Measurements from ENCODE around the gene MAFB.
A peak's percentile ranks its signal among the peaks of the same experiment; 100 is the strongest.

Gene MAFB

GRCh38 chr20:40664891-40665290 lies 24.1 kb downstream of the MAFB start:
- ChIA-PET POLR2A (interaction anchor here (1.4 kb wide), 1 partner anchor 25 kb away, joined by 7 read pairs; the partner anchor contains the start of gene MAFB), CTCF (interaction anchor here (0.7 to 0.9 kb wide), 2 partner anchors 13 to 29 kb away, joined by 6 to 9 read pairs; no protein-coding TSS in a partner anchor)
- Histone ChIP-seq H3K9me3 (ENCODE audit: control insufficient read depth, insufficient read depth, low read depth, low read length) (no peaks in the 10 kb centered on the region), H3K27ac (ENCODE audit: extremely low read depth, low read depth, low read length) (no peak overlapping the region), H3K36me3 (ENCODE audit: control insufficient read depth in 2 of 2, insufficient read depth in 1 of 2, low read length in 2 of 2) (no peaks in the 10 kb centered on the region), H3K4me3 (ENCODE audit: low read depth, low read length) (no peak overlapping the region), H3K4me1 (ENCODE audit: control insufficient read depth, insufficient read depth, low read length) (no peaks in the 10 kb centered on the region)
- TF ChIP-seq ZNF561 (tag by site-specific recombination; IDR thresholded peaks at IDR 0.05; ENCODE audit: borderline replicate concordance) = no peak
- TF ChIP-seq ZNF623 (tag by site-specific recombination; IDR thresholded peaks at IDR 0.05) = no peak
- no peak for TF ChIP-seq ZNF843 (tag by site-specific recombination; IDR thresholded peaks at IDR 0.05)
- no peak for TF ChIP-seq ZSCAN5A (tag by site-specific recombination; IDR thresholded peaks at IDR 0.05)
- no peak for TF ChIP-seq ZNF473 (tag by site-specific recombination; IDR thresholded peaks at IDR 0.05)
- no peak for TF ChIP-seq HIC1 (tag by site-specific recombination; IDR thresholded peaks at IDR 0.05)
- TF ChIP-seq ZNF423 (tag by site-specific recombination; IDR thresholded peaks at IDR 0.05) = no peak
- no peak for TF ChIP-seq ZNF433 (tag by site-specific recombination; IDR thresholded peaks at IDR 0.05; ENCODE audit: low read depth)
- TF ChIP-seq ZNF792 (tag by site-specific recombination; IDR thresholded peaks at IDR 0.05) = no peak
- TF ChIP-seq PRDM2 (tag by site-specific recombination; IDR thresholded peaks at IDR 0.05; ENCODE audit: borderline replicate concordance) = no peak
- no peak for TF ChIP-seq ZNF132 (tag by site-specific recombination; IDR thresholded peaks at IDR 0.05; ENCODE audit: borderline replicate concordance)
- TF ChIP-seq ZNF626 (tag by site-specific recombination; IDR thresholded peaks at IDR 0.05) = no peak
- no peak for TF ChIP-seq TRIM28 (IDR thresholded peaks at IDR 0.05; ENCODE audit: borderline replicate concordance, low read length)
- TF ChIP-seq MEIS1 (CRISPR knock-in tag; IDR thresholded peaks at IDR 0.05; ENCODE audit: borderline replicate concordance) = no peak

- no peak overlapping the region for H3K27ac ChIP-seq (ENCODE audit: extremely low read depth, low read depth, low read length)
- H3K36me3 ChIP-seq (ENCODE audit: control insufficient read depth in 2 of 2, insufficient read depth in 1 of 2, low read length in 2 of 2) = no peaks in the 10 kb centered on the region
- ChIA-PET CTCF (interaction anchor here (0.7 to 0.9 kb wide), 2 partner anchors 14 to 28 kb away, joined by 6 to 9 read pairs; no protein-coding TSS in a partner anchor), POLR2A (interaction anchor here (1.4 kb wide), 1 partner anchor 25 kb away, joined by 7 read pairs; the partner anchor contains the start of gene MAFB)
- H3K9me3 ChIP-seq (ENCODE audit: control insufficient read depth, insufficient read depth, low read depth, low read length) = no peaks in the 10 kb centered on the region
- TF ChIP-seq ZNF341 (tag by site-specific recombination; IDR thresholded peaks at IDR 0.05; ENCODE audit: low read depth) = peak; percentile 6; the same call in 1 of the 2 replicates
- no peak for TF ChIP-seq GLIS2 (tag by site-specific recombination; IDR thresholded peaks at IDR 0.05)
- H3K4me3 ChIP-seq (ENCODE audit: low read depth, low read length) = no peak overlapping the region
- H3K4me1 ChIP-seq (ENCODE audit: control insufficient read depth, insufficient read depth, low read length) = no peaks in the 10 kb centered on the region
These were observed 24.8 kb downstream of the MAFB start for GRCh38 chr20:40663991-40664880.

All from HEK293 (cell line).